ENCODE results near the gene HTRA3.

DNA sequence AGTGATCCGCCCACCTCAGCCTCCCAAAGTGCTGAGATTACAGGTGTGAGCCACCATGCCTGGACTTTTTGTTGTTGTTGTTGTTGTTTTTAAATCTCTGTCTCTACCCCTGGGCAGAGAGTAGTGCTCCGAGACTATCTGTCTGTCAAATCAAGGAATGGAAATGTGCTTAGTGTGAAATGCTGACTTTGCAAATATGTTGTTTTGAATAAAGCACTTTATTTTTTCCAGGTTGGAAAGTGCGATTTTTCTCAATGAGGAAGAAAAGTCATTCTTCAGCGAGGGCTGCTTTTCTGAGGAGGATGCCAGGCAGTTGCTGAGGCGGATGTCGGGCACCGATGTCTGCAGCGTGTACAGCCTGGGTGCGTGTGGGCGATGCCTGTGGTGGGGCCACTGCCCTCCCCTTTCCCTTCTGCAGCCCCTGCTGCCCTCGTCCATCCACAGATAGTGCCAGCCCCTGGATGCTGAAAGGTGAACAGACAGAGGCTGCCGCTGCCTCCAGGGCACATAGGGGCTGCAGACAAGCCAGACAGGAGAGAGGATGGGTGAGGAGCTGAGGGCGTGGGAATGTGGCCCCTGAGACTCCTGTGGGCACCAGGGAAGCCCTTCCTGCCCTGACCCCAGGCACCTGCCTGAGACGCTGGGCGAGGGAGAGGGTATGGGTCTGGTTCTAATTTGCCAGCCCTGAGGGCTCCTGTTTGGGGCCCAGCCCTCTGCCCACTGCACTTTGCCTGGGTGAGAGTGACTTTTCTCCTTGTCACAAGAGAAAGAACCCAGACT lies 46.8 kb upstream of the HTRA3 start:
- TF ChIP-seq, protein P1, sequence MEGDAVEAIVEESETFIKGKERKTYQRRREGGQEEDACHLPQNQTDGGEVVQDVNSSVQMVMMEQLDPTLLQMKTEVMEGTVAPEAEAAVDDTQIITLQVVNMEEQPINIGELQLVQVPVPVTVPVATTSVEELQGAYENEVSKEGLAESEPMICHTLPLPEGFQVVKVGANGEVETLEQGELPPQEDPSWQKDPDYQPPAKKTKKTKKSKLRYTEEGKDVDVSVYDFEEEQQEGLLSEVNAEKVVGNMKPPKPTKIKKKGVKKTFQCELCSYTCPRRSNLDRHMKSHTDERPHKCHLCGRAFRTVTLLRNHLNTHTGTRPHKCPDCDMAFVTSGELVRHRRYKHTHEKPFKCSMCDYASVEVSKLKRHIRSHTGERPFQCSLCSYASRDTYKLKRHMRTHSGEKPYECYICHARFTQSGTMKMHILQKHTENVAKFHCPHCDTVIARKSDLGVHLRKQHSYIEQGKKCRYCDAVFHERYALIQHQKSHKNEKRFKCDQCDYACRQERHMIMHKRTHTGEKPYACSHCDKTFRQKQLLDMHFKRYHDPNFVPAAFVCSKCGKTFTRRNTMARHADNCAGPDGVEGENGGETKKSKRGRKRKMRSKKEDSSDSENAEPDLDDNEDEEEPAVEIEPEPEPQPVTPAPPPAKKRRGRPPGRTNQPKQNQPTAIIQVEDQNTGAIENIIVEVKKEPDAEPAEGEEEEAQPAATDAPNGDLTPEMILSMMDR (conservative IDR thresholded peaks at IDR 0.05; ENCODE audit: low read depth, low read length): no peak
- no peak for TF ChIP-seq EZH2phosphoT487 (IDR thresholded peaks at IDR 0.05; ENCODE audit: borderline replicate concordance, low read length)
